HG03159 (cell line): ENCODE results near the gene EPX.

Experiments used
- ATAC-seq: cut with Tn5 transposase; IDR thresholded peaks from one replicate; pipeline ENCODE4 v1.9.1; 2021; ENCODE audit warnings: mild to moderate bottlenecking, moderate library complexity; ENCODE audit not compliant: unreplicated experiment

The EPX gene

DNA sequence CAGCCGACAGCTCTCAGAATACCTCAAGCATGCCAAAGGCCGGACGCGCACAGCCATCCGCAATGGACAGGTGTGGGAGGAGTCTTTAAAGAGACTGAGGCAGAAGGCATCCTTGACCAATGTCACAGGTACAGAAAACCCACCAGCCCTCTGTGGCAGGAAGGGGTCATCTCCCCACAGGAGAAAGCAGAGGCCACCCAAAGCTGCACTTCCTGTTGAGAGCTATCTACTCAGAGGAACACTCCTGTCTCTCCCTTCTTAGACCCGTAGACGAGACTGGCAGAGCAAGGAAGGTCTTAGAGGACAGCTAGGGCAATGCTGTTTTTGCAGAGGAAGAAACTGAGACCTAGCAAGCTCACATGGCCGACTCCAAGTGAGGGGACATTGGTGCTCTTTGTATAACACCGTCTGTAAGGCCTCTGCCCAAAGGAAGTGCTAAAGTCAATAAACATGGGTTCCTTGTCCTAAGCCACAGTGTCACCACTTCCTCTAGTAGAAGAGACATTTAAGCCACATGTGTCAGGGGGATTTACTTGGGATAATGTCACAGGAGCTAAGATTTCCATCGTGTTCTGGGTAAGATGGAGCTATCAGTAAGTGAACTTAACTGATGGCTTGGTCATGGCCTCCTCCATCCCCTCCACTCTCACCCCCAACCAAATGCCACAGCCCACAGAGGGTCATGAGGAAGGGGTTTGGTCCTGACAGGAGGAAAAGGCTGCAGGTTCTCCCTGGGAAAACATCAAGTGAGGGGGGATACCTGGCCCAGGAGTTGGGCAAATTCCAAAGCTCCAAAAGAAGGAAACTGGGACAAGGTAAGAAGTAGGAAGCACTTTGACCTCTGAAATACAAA is 55.2 kb downstream of the EPX start:
- ATAC-seq, result no peak

DNA sequence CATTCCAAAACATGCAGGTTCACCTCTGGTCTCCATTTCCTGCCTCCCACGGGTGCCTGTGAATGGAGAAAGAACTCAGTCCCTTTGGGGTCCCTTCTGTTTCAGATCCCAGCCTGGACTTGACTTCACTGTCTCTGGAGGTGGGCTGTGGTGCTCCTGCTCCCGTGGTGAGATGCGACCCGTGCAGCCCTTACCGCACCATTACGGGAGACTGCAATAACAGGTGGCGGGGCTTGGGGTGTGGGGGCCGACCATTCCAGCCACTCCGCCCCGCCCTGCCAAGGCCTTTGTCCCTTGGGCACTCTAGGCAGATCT is 56.4 kb downstream of the EPX start:
- no peak for ATAC-seq

DNA sequence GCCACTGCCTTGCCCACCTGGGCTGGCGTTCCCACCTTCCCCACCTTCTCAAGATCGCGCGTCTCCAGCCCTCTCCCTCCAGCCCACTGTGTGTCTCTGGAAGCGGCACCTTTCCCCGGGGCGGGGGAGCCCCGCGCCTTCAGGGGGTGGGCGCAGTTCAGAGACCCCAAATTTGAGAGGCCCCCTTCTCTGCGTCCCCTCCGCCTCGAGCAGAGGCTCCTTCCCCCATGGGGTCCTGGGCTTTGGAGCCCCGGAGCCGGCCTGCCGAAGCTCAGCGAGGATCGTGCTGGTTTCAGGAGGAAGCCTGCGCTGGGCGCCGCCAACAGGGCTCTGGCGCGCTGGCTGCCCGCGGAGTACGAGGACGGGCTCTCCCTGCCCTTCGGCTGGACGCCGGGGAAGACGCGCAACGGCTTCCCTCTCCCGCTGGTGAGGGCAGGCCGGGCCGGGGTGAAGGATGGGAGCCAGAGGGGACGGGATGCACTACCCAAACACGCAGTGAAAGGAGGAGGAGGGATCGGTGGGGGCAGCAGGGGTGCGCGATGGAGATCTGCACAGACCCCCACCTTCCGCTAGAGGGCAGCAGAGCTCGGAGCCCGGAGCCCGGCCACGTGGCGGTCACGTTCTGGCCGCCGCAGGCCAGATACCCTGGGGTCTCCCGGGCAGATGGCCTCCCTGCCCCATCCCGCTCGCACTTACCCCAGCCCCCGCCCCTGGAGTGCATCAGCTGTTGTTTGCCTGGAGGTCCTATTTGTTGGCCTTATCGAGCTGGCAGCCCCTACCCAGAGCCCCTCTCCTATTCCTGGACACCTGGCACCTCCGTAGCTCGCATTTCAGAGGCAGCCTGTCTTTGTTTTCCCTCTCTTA is 57.0 kb downstream of the EPX start:
- no peak for ATAC-seq

DNA sequence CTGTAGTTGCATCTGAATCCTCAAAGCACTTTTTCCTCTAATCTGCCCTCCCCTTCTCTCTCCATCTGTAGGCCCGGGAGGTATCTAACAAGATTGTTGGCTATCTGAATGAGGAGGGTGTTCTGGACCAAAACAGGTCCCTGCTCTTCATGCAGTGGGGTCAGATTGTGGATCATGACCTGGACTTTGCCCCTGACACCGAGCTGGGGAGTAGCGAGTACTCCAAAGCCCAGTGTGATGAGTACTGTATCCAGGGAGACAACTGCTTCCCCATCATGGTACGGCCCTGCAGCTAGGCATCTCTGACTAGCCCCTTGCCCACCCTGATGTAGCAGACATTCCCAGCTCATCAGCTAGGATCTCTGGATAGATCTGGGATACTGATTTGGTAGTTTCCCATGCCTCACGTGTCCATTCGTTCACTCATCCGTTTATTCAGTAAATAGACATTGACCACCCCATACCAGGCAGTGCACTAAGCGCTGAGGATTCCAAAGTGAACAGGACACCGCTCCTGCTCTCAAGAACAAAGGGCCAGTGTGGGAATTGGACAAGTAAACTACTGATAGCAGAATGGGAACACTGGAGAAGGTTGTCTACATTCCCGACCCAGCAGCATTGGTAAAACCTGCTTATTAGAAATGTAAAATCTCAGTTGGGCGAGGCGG is 58.0 kb downstream of the EPX start:
- ATAC-seq, result no peak

DNA sequence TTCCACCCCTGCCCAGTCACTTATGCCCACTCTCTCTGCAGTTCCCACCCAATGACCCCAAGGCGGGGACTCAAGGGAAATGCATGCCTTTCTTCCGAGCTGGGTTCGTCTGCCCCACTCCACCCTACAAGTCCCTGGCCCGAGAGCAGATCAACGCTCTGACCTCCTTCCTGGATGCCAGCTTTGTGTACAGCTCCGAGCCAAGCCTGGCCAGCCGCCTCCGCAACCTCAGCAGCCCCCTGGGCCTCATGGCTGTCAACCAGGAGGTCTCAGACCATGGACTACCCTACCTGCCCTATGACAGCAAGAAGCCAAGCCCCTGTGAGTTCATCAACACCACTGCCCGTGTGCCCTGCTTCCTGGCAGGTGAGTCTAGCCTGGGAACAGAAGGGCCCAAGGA is 59.6 kb downstream of the EPX start:
- ATAC-seq, result no peak

DNA sequence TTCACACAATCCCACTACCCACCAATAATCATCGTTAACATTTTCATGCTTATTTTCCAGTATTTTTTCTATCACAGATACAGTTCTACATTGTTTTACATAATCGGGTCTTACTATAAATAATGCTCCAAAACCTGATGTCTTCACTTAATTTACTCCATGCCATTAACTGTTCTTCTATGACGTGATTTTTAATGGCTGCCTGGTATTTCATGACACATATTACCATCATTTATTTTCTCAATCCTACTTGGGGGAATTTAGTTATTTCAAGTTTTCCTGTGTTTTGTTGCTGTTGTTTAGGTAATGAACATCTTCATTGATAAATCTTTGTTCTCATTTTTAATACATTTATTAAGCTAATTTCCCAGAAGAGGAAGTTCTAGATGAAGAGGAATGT is 60.6 kb downstream of the EPX start:
- ATAC-seq, result no peak
